ENCODE measurements around the gene TTC9B. TPM values are rescaled to one million over a fixed set of nuclear protein-coding genes. Genes with fewer than 3 reads are reported as not detected.

TTC9B gene
- total RNA-seq, 1 experiment from 2014 or later, result not detected

- peaks cover 35% of the 10 kb centered on the region for H3K36me3 ChIP-seq
- H3K4me3 ChIP-seq, result no peak overlapping the region
- no peak overlapping the region for H3K27ac ChIP-seq
- no peaks in the 10 kb centered on the region for H3K9me3 ChIP-seq (replicated peaks)
- H3K27me3 ChIP-seq (replicated peaks), result no peaks in the 10 kb centered on the region
- no peak for DNase-seq (ENCODE audit: low read depth in 1 of 2, low spot score in 2 of 2)
- H3K4me1 ChIP-seq (replicated peaks), result no peaks in the 10 kb centered on the region
These were observed 15.0 kb upstream of the TTC9B start for GRCh38 chr19:40232949-40233810.

GRCh38 chr19:40232479-40232878 is 14.3 kb upstream of the TTC9B start:
- Histone ChIP-seq H3K4me1 (replicated peaks) (no peaks in the 10 kb centered on the region), H3K27ac (no peak overlapping the region), H3K27me3 (replicated peaks) (peaks cover 3% of the 10 kb centered on the region), H3K4me3 (no peak overlapping the region), H3K36me3 (peaks cover 28% of the 10 kb centered on the region), H3K9me3 (replicated peaks) (no peaks in the 10 kb centered on the region)
- no peak for DNase-seq (ENCODE audit: low read depth in 1 of 2, low spot score in 2 of 2)

- H3K27ac ChIP-seq, result no peak overlapping the region
- H3K4me1 ChIP-seq (replicated peaks), result peaks cover 2% of the 10 kb centered on the region; the same call in 1 of the 2 replicates
- H3K36me3 ChIP-seq, result peaks cover 21% of the 10 kb centered on the region
- H3K4me3 ChIP-seq, result no peak overlapping the region
- no peak for DNase-seq (ENCODE audit: low read depth in 1 of 2, low spot score in 2 of 2)
- H3K27me3 ChIP-seq (replicated peaks), result peaks cover 10% of the 10 kb centered on the region
- H3K9me3 ChIP-seq (replicated peaks), result no peaks in the 10 kb centered on the region
These were observed 13.6 kb upstream of the TTC9B start for GRCh38 chr19:40231544-40232424.

GRCh38 chr19:40231057-40231456 is 12.9 kb upstream of the TTC9B start:
- no peak for DNase-seq (ENCODE audit: low read depth in 1 of 2, low spot score in 2 of 2)
- H3K9me3 ChIP-seq (replicated peaks), result no peaks in the 10 kb centered on the region
- peaks cover 9% of the 10 kb centered on the region; the same call in 1 of the 2 replicates for H3K4me1 ChIP-seq (replicated peaks)

GRCh38 chr19:40229926-40230417 is 11.8 kb upstream of the TTC9B start:
- DNase-seq (ENCODE audit: low read depth in 1 of 2, low spot score in 2 of 2), result no peak
- Histone ChIP-seq H3K27ac (no peak overlapping the region), H3K36me3 (peaks cover 3% of the 10 kb centered on the region), H3K27me3 (replicated peaks) (peaks cover 28% of the 10 kb centered on the region), H3K4me3 (no peak overlapping the region), H3K9me3 (replicated peaks) (no peaks in the 10 kb centered on the region), H3K4me1 (replicated peaks) (peaks cover 9% of the 10 kb centered on the region; the same call in 1 of the 2 replicates)

More at GRCh38 chr19:40231057-40231456, 12.9 kb upstream of the TTC9B start:
- H3K27ac ChIP-seq, result no peak overlapping the region
- H3K27me3 ChIP-seq (replicated peaks), result peaks cover 17% of the 10 kb centered on the region
- H3K4me3 ChIP-seq, result no peak overlapping the region
- peaks cover 14% of the 10 kb centered on the region for H3K36me3 ChIP-seq

- Histone ChIP-seq H3K36me3 (no peaks in the 10 kb centered on the region), H3K9me3 (replicated peaks) (no peaks in the 10 kb centered on the region), H3K27me3 (replicated peaks) (peaks cover 28% of the 10 kb centered on the region), H3K4me1 (replicated peaks) (peaks cover 9% of the 10 kb centered on the region; the same call in 1 of the 2 replicates), H3K4me3 (no peak overlapping the region), H3K27ac (no peak overlapping the region)
- no peak for DNase-seq (ENCODE audit: low read depth in 1 of 2, low spot score in 2 of 2)
These were observed 11.3 kb upstream of the TTC9B start for GRCh38 chr19:40229484-40229883.

- Histone ChIP-seq H3K4me1 (replicated peaks) (peaks cover 9% of the 10 kb centered on the region; the same call in 1 of the 2 replicates), H3K27ac (no peak overlapping the region), H3K36me3 (no peaks in the 10 kb centered on the region), H3K27me3 (replicated peaks) (peaks cover 28% of the 10 kb centered on the region), H3K4me3 (no peak overlapping the region), H3K9me3 (replicated peaks) (no peaks in the 10 kb centered on the region)
- no peak for DNase-seq (ENCODE audit: low read depth in 1 of 2, low spot score in 2 of 2)
These were observed 10.7 kb upstream of the TTC9B start for GRCh38 chr19:40228863-40229262.

- Histone ChIP-seq H3K27ac (no peak overlapping the region), H3K27me3 (replicated peaks) (peaks cover 28% of the 10 kb centered on the region), H3K36me3 (no peaks in the 10 kb centered on the region), H3K9me3 (replicated peaks) (no peaks in the 10 kb centered on the region), H3K4me3 (no peak overlapping the region), H3K4me1 (replicated peaks) (peaks cover 9% of the 10 kb centered on the region; the same call in 1 of the 2 replicates)
- no peak for DNase-seq (ENCODE audit: low read depth in 1 of 2, low spot score in 2 of 2)
These were observed 10.2 kb upstream of the TTC9B start for GRCh38 chr19:40228346-40228745.

GRCh38 chr19:40225440-40226305 is 7.5 kb upstream of the TTC9B start:
- Histone ChIP-seq H3K27me3 (replicated peaks) (peaks cover 28% of the 10 kb centered on the region), H3K36me3 (no peaks in the 10 kb centered on the region), H3K9me3 (replicated peaks) (peaks cover 7% of the 10 kb centered on the region), H3K27ac (no peak overlapping the region), H3K4me3 (peak overlapping the region; percentile 11), H3K4me1 (replicated peaks) (peaks cover 9% of the 10 kb centered on the region; the same call in 1 of the 2 replicates)
- DNase-seq (ENCODE audit: low read depth in 1 of 2, low spot score in 2 of 2), result no peak

GRCh38 chr19:40224342-40225150 is 6.4 kb upstream of the TTC9B start:
- Histone ChIP-seq H3K4me1 (replicated peaks) (peaks cover 15% of the 10 kb centered on the region), H3K27ac (no peak overlapping the region)

GRCh38 chr19:40223135-40223822 is 5.1 kb upstream of the TTC9B start:
- H3K27me3 ChIP-seq (replicated peaks), result peaks cover 39% of the 10 kb centered on the region
- no peak overlapping the region for H3K4me3 ChIP-seq
- DNase-seq (ENCODE audit: low read depth in 1 of 2, low spot score in 2 of 2), result no peak
- H3K27ac ChIP-seq, result no peak overlapping the region
- no peaks in the 10 kb centered on the region for H3K36me3 ChIP-seq
- peaks cover 7% of the 10 kb centered on the region for H3K9me3 ChIP-seq (replicated peaks)
- H3K4me1 ChIP-seq (replicated peaks), result peaks cover 19% of the 10 kb centered on the region

More at GRCh38 chr19:40224342-40225150, 6.4 kb upstream of the TTC9B start:
- Histone ChIP-seq H3K36me3 (no peaks in the 10 kb centered on the region), H3K4me3 (no peak overlapping the region), H3K27me3 (replicated peaks) (peaks cover 28% of the 10 kb centered on the region), H3K9me3 (replicated peaks) (peaks cover 7% of the 10 kb centered on the region)
- DNase-seq (ENCODE audit: low read depth in 1 of 2, low spot score in 2 of 2), result no peak

All from SJSA1 (cell line).